Suppressor macrophage treated with lipopolysaccharide for 1 hour (primary cell): ENCODE data around the gene DUX4.
"Not testable (repeated sequence)": the region's sequence is repeated elsewhere in the genome, so short reads cannot be mapped to it uniquely, and the experiment has no call there.

Source experiments
- DNase-seq, 3 donors: peaks; one replicate each; pipeline ENCODE4 v3.0.0-alpha.2; 2020 to 2022

DUX4 gene

GRCh38 chr4:190173428-190173827 is at the start of gene DUX4:
DUX4 (plus strand) TSS chr4:190173774; CDS start chr4:190173774, 0 bp downstream.
- DNase-seq = not testable (repeated sequence)

DNA sequence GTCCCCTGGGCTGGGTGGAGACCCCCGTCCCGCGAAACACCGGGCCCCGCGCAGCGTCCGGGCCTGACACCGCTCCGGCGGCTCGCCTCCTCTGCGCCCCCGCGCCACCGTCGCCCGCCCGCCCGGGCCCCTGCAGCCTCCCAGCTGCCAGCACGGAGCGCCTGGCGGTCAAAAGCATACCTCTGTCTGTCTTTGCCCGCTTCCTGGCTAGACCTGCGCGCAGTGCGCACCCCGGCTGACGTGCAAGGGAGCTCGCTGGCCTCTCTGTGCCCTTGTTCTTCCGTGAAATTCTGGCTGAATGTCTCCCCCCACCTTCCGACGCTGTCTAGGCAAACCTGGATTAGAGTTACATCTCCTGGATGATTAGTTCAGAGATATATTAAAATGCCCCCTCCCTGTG is 1.9 kb downstream of the DUX4 start:
- peak in 1 of 3 donors; percentile 0 for DNase-seq

- not testable (repeated sequence) for DNase-seq
Observed at GRCh38 chr4:190177727-190178605, 4.4 kb downstream of the DUX4 start.

GRCh38 chr4:190178606-190178990 is 5.0 kb downstream of the DUX4 start:
- not testable (repeated sequence) for DNase-seq

- DNase-seq = not testable (repeated sequence)
Observed at GRCh38 chr4:190179030-190179739, 5.6 kb downstream of the DUX4 start.

DNA sequence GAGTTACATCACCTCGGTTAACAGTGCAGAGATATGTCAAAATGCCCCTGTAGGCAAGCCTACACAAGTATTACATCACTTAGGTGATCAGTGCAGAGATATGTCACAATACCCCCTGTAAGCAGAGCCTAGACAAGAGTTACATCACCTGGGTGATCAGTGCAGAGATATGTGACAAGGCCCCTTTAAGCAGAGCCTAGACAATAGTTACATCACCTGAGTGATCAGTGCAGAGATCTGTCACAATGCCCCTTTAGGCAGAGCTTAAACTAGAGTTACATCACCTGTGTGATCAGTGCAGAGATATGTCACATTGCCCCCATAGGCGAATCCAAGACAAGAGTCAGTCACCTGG is 6.1 kb downstream of the DUX4 start:
- DNase-seq = not testable (repeated sequence)

DNA sequence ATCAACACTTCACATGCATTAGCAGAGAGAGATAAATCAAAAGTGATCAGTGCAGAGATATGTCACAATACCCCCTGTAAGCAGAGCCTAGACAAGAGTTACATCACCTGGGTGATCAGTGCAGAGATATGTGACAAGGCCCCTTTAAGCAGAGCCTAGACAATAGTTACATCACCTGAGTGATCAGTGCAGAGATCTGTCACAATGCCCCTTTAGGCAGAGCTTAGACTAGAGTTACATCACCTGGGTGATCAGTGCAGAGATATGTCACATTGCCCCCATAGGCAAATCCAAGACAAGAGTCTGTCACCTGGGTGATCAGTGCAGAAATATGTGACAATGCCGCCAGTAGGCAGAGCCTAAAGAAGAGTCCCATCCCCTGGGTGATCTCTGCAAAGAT is 7.4 kb downstream of the DUX4 start:
- not testable (repeated sequence) for DNase-seq

DNA sequence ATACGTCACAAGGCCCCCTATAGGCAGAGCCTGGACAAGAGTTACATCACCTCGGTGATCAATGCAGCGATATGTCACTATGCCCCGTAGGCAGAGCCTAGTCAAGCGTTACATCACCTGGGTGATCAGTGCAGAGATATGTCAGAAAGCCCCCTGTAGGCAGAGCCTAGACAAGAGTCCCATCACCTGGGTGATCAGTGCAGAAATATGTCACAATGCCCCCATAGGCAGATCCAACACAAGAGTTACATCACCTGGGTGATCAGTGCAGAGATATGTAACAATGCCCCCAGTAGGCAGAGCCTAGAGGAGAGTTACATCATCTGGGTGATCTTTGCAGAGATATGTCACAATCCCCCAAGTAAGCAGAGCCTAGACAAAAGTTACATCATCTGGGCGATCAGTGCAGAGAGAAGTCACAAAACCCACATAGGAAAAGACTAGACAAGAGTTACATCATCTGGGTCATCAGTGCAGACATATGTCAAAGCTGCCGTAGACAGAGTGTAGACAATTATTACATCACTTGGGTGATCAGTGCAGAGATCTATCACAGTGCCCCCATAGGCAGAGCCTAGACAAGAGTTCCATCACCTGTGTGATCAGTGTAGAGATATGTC is 8.0 kb downstream of the DUX4 start:
- DNase-seq = not testable (repeated sequence)

DNA sequence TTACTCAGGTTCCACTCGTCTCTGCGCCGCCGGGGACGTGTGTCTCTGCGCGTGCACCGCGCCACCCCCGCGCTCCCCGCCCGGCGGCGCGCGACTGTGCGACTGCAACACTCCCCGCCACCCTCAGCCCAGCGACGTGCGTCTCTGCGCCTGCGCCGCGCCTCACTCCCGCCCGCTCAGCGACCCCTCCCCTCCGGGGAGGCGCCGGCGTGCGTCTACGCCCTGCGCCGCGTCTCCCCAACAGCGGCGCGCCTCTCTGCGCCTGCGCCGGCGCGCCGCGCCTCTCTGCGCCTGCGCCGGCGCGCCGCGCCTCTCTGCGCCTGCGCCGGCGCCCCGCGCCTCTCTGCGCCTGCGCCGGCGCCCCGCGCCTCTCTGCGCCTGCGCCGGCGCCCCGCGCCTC is 29.9 kb downstream of the DUX4 start:
- DNase-seq = not testable (repeated sequence)
